NCI-H146 (cell line): ENCODE results near the gene ARL13B.
A peak's percentile ranks its signal among the peaks of the same experiment; 100 is the strongest.

Source experiments
- DNase-seq: peaks from one replicate; lab custom pipeline; 2025; lab: John Stamatoyannopoulos, UW

The ARL13B gene

GRCh38 chr3:94063496-94064119, 83.7 kb downstream of the ARL13B start:
- DNase-seq: peak; percentile 2

- DNase-seq: no peak
Measured at GRCh38 chr3:94064243-94064860, 84.4 kb downstream of the ARL13B start.

DNA sequence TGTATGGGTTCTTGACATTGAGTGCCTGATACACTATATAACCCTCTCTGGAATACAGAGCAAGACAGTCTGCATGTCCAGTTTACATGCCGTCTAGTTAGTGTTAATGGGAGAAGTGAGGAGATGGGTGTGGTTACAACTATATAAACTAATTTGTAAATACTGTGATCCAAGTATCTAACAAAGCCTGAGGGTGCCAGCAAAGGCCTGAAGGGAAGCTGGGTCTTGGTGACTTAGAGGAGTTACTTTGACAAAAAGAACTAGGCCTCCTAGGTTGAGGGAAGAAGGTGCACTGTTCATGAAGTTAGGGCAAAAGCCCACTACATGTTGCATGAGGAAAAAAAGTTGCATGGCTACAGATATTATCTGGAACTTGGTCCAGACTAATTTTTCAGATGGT, 85.2 kb downstream of the ARL13B start:
- no peak for DNase-seq

DNA sequence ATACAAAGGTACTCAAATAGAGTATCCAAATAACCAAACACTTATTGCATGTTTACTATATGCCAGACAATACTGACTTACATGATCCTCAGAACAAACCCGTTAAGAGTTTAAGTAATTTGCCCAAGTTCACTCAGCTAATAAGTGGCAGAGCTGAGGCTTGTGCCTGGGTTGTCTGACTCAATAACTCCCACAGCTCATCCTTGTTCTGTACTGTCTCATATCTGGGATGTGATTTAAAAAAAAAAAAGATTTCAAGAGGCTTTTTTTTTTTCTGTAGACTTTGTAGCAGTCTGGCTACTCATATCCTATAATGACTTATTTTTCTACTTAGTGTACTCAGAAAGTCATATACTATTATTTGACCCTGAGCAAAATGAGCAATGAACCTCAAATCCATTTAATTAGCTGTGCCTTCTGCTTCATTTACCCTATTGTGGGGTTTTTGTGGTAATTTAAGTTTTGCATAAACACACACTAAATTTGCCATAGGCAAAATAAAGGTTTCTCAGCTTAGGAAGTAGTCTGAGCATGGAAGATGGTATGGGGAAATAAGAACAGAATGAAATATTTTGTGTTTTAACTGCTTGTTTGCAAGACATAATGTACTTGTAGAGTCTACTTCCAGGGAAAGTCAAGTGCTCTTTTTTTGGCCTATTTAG, 86.0 kb downstream of the ARL13B start:
- no peak for DNase-seq

GRCh38 chr3:94066506-94067500, 86.8 kb downstream of the ARL13B start:
- no peak for DNase-seq

DNA sequence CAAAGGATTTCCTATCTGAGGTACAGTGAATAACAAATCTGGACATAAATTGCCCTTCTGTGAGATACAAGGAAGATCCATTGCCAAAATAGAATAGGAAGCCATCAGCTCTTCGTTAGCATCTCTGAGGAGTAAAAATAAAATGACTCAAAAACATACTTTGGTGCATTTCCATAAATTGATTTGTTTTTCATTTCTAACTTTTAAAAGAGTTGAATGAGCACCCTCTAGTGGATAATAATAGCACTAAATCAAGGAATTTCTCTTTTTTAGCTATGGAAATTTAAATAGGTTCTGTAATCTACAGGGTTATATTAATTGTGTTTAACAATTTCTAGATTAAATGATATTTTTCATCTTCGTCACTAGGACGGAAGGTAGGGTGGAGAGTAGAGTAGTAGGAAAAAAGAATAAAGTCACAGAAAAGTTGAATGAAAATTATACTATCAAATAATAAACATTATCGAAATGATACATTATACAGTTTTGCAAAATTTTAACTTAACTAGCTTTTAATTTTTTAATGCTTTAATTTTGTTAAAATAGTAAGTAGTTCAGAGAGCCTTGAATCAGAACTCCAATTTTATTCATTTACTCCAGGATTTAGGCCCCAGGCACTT, 89.3 kb downstream of the ARL13B start:
- peak; percentile 16 for DNase-seq

- no peak for DNase-seq
Measured at GRCh38 chr3:94070341-94070911, 90.5 kb downstream of the ARL13B start.

- no peak for DNase-seq
Measured at GRCh38 chr3:94071713-94072284, 91.8 kb downstream of the ARL13B start.

- no peak for DNase-seq
Measured at GRCh38 chr3:94076055-94076454, 96.1 kb downstream of the ARL13B start.

GRCh38 chr3:94080552-94080951, 100.6 kb downstream of the ARL13B start:
- peak; percentile 31 for DNase-seq

GRCh38 chr3:94081884-94082283, 101.9 kb downstream of the ARL13B start:
- DNase-seq: no peak

- peak; percentile 90 for DNase-seq
Measured at GRCh38 chr3:94082391-94082937, 102.5 kb downstream of the ARL13B start.

- DNase-seq: no peak
Measured at GRCh38 chr3:94083261-94083660, 103.3 kb downstream of the ARL13B start.

- DNase-seq: peak; percentile 34
Measured at GRCh38 chr3:94089126-94089525, 109.2 kb downstream of the ARL13B start.

- no peak for DNase-seq
Measured at GRCh38 chr3:94092086-94092485, 112.1 kb downstream of the ARL13B start.

DNA sequence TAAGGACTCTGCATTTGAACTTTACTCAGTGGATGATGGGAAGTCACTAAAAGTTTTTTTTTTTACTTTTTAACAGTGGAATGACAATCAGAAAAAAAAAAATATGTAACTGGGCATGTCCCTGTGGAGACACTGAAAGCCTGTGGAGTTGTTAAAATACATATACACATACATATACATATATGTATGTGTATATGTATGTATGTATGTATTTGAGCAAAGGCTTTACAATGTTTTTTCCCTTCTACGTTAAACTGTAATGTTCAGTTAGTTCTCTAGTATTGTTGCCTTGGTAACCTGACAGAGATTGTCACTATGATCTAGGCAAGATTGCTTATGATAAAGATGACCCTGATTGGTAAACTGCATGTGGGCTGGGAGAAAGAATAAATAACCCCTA, 113.2 kb downstream of the ARL13B start:
- no peak for DNase-seq

- DNase-seq: no peak
Measured at GRCh38 chr3:94095111-94095510, 115.2 kb downstream of the ARL13B start.

GRCh38 chr3:94098452-94098851, 118.5 kb downstream of the ARL13B start:
- no peak for DNase-seq

DNA sequence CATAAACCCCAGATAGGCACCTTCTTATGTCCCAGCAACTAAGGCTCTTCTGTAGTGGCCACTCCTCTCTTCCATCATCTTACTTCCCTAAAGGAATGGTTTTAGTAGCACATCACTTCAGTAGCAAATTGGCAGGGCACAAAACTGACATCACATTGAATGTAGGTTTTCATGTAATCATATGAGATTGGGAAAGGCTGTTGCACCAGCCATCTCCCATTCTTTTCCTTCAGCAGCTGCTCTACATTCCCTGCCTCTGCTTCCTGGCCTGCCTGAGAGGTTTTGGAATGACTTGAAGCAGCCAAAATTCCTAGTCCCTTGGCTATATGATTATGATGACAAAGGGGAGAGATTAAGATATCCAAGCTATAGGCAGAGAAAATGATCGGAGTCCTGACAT, 119.4 kb downstream of the ARL13B start:
- DNase-seq: no peak

DNA sequence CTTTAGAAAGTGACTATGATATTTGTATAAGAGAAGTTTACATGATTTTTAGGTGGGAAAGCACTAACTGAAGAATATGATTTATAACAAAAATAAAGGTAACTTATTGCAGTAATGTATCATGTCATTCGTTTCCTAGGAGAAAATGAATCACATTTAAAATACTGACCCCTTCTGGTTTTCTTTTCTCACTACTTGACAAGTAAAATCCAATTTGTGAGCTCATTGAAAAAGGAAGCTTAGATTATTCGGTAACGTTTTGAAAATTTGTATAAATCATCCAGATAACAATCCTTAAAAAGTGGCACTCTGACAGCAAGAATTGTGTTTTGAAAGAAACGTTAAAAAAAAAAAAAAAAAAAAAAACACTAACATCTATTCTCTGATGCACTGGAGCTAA, 121.9 kb downstream of the ARL13B start:
- DNase-seq: peak; percentile 1
